Measurements from ENCODE around the gene CNTN5. TPM values are rescaled to one million over a fixed set of nuclear protein-coding genes. Genes with fewer than 3 reads are reported as not detected.
"Not testable (repeated sequence)": the region's sequence is repeated elsewhere in the genome, so short reads cannot be mapped to it uniquely, and the experiment has no call there.

Gene CNTN5
- polyA plus RNA-seq, 10 donors, result 1.7 to 5.6 (median 3.6) TPM

DNA sequence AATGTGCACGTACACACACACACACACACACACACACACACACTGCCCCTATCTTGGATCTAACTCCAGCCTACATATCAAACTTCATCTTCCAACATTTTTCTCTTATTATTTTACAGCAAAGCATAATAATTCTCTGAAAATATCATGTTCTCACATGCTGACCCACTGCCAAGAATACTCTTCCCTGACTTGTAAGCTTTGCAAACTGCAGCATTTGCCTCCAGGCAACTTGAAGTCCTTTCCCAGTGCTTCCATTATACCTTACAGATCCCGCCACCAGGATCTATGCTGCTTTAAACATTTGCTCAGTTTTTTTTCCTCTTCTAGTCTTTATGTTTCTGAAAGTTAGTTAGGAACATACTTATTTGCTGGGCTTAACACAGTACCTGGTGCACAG, 1183.0 kb downstream of the CNTN5 start:
- peak in 2 of 3 donors; percentile 7 to 32 for DNase-seq

GRCh38 chr11:100205926-100206325, 1185.2 kb downstream of the CNTN5 start:
- no peak for DNase-seq

DNA sequence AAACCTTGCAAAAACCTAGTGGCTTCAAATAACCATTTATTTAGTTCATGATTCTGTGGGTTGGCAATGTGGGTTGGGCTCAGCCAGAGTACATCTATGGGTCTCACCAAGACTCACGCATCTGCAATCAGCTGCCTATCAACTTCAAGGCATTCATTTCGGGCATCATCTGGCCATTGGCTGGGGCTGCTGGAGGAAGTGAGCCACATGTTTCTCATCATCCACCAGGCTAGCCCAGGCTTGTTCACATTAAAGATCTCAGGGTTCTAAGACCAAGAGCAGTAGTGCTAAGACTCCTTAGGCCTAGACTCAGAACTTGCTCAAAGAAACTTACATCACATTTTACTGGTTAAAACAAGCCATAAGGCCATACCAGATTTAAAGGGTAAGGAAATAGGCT, 1187.5 kb downstream of the CNTN5 start:
- no peak for DNase-seq

- DNase-seq, result no peak
Measured at GRCh38 chr11:100214791-100215190, 1194.0 kb downstream of the CNTN5 start.

DNA sequence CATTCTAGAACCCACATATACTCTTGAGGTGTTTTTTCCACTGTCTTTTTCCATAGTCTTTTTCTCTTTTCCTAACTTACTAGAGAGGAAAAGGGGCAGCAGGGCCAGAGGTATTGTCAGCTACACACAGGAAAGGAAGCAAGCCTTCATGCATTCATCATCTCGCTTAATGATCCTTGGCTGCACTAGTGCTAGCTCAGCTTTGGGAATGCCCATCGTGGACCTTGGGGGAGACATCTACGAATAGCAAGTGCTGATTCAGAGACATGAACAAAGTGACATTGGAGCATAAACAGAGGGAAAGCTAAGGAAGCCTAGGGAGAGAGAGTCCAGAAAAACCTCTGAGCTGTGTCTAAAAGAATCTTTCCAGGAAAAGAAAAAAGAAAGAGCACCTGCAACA, 1200.1 kb downstream of the CNTN5 start:
- DNase-seq, result no peak

- DNase-seq, result no peak
Measured at GRCh38 chr11:100221791-100222190, 1201.0 kb downstream of the CNTN5 start.

DNA sequence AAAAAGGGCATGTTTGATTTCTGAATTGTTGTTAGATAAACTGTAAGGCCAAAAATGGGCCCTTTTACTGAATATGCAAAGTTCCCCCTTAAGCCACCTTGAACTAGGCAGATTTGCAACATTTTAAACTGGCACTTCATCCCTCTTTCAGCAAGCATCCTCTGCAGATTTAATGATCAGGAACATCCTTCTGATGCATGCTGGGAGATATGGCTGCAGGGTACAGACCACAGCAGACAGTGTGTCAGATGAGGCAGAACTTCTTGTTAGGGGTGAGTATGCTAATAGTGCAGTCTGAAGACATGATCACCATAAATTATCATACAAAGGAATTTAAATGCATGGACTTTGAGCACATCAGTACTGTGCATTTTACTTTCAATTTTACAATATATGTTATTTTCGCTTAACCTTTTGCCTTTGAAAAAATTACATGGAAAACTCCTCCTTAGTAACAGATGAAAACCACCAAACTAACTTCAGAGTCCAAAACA, 1203.8 kb downstream of the CNTN5 start:
- DNase-seq, result no peak

DNA sequence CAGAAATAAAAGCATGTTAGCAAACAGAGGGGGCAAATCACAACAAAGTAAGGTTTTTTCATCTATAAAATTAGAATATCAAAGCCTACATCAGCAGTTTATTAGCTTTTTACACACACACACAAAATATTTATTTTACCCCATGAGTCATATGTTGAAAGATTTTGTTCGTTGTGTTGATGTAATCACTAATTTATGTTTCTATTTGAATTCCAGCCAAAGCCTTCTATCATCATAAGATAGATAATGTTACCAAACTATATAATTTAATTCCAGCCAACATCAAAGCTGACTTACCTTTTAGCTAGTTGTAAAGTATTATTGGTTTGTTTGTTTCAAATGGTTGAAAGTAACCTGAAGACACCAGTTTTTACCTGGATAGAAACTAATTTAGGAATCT, 1208.3 kb downstream of the CNTN5 start:
- no peak for DNase-seq

GRCh38 chr11:100232006-100232405, 1211.3 kb downstream of the CNTN5 start:
- DNase-seq, result no peak

- no peak for DNase-seq
Measured at GRCh38 chr11:100235085-100235484, 1214.3 kb downstream of the CNTN5 start.

GRCh38 chr11:100240025-100240539, 1219.3 kb downstream of the CNTN5 start:
- DNase-seq, result no peak

- no peak for DNase-seq
Measured at GRCh38 chr11:100247704-100248103, 1227.0 kb downstream of the CNTN5 start.

DNA sequence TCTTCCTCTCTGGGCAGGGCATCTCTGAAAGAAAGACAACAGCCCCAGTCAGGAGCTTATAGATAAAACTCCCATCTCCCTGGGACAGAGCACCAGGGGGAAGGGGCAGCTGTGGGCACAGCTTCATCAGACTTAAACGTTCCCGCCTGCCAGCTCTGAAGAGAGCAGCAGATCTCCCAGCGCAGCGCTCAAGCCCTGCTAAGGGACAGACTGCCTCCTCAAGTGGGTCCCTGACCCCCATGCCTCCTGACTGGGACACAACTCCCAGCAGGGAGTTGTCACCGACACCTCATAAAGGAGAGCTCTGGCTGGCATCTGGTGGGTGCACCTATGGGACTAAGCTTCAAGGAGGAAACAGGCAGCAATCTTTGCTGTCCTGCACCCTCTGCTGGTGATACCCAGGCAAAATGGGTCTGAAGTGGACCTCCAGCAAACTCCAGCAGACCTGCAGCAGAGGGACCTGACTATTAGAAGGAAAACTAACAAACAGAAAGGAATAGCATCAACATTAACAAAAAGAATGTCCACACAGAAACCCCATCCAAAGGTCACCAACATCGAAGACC, 1236.6 kb downstream of the CNTN5 start:
- DNase-seq, result not testable (repeated sequence)

DNA sequence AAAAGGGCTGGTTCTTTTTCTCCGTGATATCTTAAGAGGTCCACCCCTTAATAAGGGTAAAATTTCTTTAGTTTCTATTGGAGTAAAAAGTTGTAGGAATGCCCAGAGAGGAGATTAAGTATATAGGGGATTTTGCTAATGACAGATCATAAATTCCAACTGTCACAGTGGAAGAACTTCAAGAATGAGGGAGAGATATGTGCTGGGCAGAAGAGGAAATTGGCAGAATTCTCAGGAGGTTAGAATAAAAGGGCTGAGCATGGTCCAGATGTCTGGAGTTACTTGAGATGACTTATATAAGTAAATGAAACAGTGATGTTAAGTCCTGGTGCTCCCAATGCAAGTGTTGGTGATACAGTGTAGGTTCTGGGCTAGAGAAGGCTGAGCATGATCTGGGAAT, 1248.8 kb downstream of the CNTN5 start:
- no peak for DNase-seq

DNA sequence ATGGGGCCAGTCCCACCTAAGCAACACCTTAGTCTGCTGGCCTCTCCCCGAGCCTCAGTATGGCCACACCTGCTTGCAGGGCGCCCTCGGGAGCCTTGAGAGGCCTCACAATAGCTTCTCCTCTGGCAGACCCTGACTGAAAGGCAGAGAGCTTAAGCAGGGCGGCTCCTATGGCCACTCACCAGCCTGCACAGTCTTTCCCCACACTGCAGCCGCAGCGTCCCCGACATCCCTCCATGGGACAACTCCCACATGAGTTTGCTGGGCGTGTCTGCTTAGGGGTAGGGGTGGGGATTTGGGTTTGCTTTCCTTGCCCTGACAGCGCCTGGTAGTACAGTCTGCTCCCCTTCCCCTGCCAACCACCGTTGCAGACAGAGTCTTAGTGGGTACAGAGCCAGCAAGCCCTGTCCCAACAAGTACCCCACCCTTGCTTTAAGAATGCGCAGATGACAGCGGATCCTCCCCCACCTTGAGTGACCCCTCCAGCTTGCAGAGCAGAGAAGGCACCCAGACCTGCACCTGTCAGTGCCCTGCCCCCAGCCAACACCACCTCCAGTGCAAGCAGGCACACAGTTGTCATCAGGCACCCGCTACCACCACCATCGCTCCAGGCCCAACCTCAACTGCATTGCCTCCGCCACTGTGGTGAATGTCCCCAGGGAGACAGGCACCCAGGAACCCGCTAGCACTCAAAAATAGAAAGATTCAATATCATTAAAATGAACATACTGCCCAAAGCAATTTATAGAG, 1252.5 kb downstream of the CNTN5 start:
- no peak for DNase-seq

DNA sequence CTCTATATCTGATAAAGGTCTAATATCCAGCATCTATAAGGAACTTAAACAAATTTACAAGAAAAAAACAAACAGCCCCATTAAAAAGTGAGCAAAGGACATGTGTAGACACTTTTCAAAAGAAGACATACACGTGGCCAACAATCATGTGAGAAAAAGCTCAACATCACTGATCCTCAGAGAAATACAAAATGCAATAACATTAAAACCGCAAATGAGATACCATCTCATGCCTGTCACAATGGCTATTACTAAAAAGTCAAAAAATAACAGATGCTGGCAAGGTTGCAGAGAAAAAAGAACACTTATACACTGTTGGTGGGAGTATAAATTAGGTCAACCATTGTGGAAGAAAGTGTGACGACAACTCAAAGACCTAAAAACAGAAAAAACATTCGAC, 1253.7 kb downstream of the CNTN5 start:
- DNase-seq, result not testable (repeated sequence)

DNA sequence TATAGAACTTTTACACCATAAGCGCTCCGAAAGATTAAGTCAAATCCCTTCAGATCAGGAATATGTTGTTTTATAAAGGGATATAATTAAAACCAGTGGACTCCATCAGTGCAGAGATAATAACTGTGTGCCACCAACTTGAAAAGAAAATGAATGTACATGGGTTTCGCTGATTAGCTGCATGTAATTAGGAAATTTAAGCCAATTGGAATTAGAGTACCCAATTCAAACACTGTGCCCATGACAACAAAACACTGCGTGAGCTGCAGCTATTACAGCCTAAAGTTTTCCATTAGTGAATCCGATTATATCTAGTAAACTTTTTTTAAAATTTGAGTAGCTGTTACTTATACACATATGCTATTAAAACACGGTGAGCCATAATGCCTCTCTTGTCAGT, 1274.0 kb downstream of the CNTN5 start:
- no peak for DNase-seq

GRCh38 chr11:100296051-100296679, 1275.4 kb downstream of the CNTN5 start:
- no peak for DNase-seq

GRCh38 chr11:100297516-100297915, 1276.8 kb downstream of the CNTN5 start:
- no peak for DNase-seq

DNA sequence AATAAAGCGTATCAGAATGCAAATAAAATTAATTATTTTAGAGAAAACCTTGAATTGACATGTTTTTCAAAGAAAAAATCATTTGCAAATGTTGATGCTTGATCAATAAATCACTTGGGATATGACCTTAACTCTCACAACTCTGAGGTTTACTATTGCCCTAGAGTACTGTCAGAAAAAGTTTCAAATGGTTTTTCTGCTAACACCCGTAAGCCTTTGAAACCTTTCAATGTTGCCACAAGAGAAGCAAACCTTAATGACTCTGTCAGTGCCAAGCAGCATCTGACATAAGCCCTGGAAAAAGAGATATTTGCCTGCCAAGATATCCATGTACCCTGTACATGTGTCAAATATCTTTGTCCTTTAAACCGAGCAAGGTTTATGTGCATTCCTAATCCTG, 1282.1 kb downstream of the CNTN5 start:
- peak in 1 of 3 donors; percentile 13 for DNase-seq

GRCh38 chr11:100303897-100304296, 1283.1 kb downstream of the CNTN5 start:
- peak; percentile 0 to 44 (median 7) for DNase-seq

DNA sequence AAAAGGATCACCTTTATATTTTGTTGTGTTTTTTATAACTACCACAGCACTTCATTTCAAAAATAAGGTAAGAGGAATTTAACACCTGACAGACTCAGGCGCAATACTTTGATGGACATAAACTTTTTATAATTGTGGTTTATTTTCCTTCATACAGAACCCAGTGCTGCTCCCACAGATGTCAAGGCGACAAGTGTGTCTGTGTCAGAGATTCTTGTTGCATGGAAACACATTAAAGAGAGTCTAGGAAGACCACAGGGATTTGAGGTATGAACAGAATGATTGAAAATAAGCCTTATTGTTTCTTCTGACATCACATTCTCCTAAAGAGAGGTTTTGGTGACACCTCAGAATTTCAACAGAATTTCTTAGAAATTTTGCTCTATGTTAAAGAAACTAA, 1287.5 kb downstream of the CNTN5 start:
- no peak for DNase-seq

DNA sequence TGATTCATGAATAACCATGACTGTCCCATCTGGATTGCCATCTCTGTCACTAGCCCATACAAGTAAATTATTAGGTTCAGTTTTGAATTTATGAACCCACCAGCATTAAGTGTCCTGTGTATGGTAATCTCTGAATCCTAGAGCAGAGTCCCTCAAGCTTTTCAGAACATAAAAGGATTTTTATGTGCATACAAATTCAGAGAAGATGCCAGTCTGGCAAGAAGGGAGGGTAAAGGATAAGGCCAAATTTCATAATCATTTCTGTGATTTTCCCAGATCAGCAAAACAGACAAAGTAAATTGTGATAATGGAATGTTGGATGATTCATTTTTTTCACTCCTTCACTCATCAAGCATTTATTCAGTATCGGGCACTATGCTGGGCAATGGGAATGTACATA, 1295.2 kb downstream of the CNTN5 start:
- no peak for DNase-seq
